Measurements from ENCODE around the gene SLC6A3. TPM values are rescaled to one million over a fixed set of nuclear protein-coding genes. Genes with fewer than 3 reads are reported as not detected.

SLC6A3 gene
- total RNA-seq, 2 experiments from 2014 or later, result not detected

DNA sequence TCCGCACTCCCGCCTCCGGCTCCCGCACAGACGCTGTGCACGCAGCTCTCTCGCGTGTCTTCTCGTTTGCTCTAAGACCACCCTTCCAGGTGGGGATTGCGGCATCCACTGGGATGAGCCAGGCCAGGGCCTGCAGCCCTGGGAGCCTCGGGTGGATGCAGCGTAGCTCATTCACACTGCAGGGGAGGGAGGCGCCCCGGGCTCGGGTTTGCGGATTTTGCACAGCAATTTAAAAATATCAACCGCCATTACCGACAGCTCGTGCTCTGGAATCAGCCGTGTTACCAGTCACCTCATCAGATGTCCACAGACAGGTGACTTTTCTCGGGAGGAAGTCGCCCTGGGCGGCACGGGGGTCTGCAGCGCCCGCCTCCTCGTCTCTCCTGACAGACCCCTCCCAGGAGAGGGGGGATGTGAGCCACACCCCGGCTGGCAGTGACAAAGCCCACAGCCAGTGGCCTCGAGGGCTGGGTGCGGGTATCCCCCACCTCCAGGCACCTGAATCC, 20.8 kb upstream of the SLC6A3 start:
- CTCF ChIA-PET (ENCODE audit: unreplicated experiment), result no interaction called here
- POLR2A ChIA-PET, result no interaction called here

DNA sequence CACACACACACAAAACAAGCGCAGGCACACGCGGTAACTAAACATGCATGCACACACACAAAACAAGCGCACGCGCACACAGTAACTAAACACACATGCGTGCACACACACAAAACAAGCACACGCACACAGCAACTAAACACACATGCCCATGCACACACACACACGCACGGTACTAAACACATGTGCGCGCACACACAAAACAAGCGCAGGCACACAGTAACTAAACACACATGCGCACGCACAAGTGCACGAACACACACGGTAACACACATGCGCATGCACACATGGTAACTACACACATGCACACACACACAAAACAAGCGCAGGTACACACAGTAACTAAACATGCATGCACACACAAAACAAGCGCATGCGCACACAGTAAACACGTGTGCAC, 19.9 kb upstream of the SLC6A3 start:
- H3K36me3 ChIP-seq (ENCODE audit: insufficient read depth, low read length), result peaks cover 99% of the 10 kb centered on the region
- ChIA-PET CTCF (ENCODE audit: unreplicated experiment) (no interaction called here), POLR2A (no interaction called here)
- no peak overlapping the region for H3K27ac ChIP-seq (ENCODE audit: low read depth, low read length, poor library complexity, severe bottlenecking)
- H3K4me3 ChIP-seq (ENCODE audit: low read depth, low read length, poor library complexity, severe bottlenecking), result no peak overlapping the region
- H3K4me1 ChIP-seq (ENCODE audit: insufficient read depth, low read length, poor library complexity, severe bottlenecking), result no peaks in the 10 kb centered on the region
- BruUV-seq (replicated peaks), result no TSS peak
- H3K9me3 ChIP-seq (ENCODE audit: low read length), result no peaks in the 10 kb centered on the region
- no peaks in the 10 kb centered on the region for H3K9me2 ChIP-seq (ENCODE audit: insufficient read depth, low read length)
- DNase-seq (ENCODE audit: low spot score), result no peak
- H3K79me2 ChIP-seq (ENCODE audit: insufficient read depth, low read depth, low read length), result no peaks in the 10 kb centered on the region
- H2AFZ ChIP-seq (ENCODE audit: low read length), result no peak overlapping the region
- TF ChIP-seq, protein P1, sequence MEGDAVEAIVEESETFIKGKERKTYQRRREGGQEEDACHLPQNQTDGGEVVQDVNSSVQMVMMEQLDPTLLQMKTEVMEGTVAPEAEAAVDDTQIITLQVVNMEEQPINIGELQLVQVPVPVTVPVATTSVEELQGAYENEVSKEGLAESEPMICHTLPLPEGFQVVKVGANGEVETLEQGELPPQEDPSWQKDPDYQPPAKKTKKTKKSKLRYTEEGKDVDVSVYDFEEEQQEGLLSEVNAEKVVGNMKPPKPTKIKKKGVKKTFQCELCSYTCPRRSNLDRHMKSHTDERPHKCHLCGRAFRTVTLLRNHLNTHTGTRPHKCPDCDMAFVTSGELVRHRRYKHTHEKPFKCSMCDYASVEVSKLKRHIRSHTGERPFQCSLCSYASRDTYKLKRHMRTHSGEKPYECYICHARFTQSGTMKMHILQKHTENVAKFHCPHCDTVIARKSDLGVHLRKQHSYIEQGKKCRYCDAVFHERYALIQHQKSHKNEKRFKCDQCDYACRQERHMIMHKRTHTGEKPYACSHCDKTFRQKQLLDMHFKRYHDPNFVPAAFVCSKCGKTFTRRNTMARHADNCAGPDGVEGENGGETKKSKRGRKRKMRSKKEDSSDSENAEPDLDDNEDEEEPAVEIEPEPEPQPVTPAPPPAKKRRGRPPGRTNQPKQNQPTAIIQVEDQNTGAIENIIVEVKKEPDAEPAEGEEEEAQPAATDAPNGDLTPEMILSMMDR (conservative IDR thresholded peaks at IDR 0.05; ENCODE audit: low read length), result no peak
- no peak for TF ChIP-seq EZH2phosphoT487 (IDR thresholded peaks at IDR 0.05; ENCODE audit: borderline replicate concordance, low read depth, low read length)
- no peak overlapping the region for H3K4me2 ChIP-seq (ENCODE audit: low read length)
- intact Hi-C loops (cut with micrococcal nuclease; ENCODE audit: unreplicated experiment), result no loop called here
- no peaks in the 10 kb centered on the region for H4K20me1 ChIP-seq (ENCODE audit: insufficient read depth, low read length)

More for the DNA sequence above, 20.8 kb upstream of the SLC6A3 start:
- H4K20me1 ChIP-seq (ENCODE audit: insufficient read depth, low read length), result no peaks in the 10 kb centered on the region
- intact Hi-C loops (cut with micrococcal nuclease; ENCODE audit: unreplicated experiment), result no loop called here
- H3K9me2 ChIP-seq (ENCODE audit: insufficient read depth, low read length), result no peaks in the 10 kb centered on the region
- no peak for DNase-seq (ENCODE audit: low spot score)
- peaks cover 98% of the 10 kb centered on the region for H3K36me3 ChIP-seq (ENCODE audit: insufficient read depth, low read length)
- no peak overlapping the region for H2AFZ ChIP-seq (ENCODE audit: low read length)
- no peak overlapping the region for H3K4me2 ChIP-seq (ENCODE audit: low read length)
- H3K27ac ChIP-seq (ENCODE audit: low read depth, low read length, poor library complexity, severe bottlenecking), result no peak overlapping the region
- no peak overlapping the region for H3K4me3 ChIP-seq (ENCODE audit: low read depth, low read length, poor library complexity, severe bottlenecking)
- no TSS peak for BruUV-seq (replicated peaks)
- no peaks in the 10 kb centered on the region for H3K4me1 ChIP-seq (ENCODE audit: insufficient read depth, low read length, poor library complexity, severe bottlenecking)
- no peaks in the 10 kb centered on the region for H3K79me2 ChIP-seq (ENCODE audit: insufficient read depth, low read depth, low read length)
- H3K9me3 ChIP-seq (ENCODE audit: low read length), result no peaks in the 10 kb centered on the region
- TF ChIP-seq, protein P1 (conservative IDR thresholded peaks at IDR 0.05; ENCODE audit: low read length), result no peak
- no peak for TF ChIP-seq EZH2phosphoT487 (IDR thresholded peaks at IDR 0.05; ENCODE audit: borderline replicate concordance, low read depth, low read length)

DNA sequence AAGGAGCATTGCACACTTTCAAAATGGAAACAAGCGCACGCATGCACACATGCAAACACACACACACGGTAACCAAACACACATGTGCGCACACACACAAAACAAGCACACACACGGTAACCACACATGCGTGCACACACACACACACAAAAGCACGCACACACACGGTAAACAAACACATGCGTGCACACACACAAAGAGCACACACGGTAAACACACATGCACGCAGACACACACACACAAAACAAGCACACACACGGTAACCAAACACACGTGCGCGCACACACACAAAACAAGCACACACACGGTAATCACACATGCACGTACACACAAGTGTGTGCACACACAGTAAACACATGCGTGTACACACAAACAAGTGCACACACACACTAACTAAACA, 19.3 kb upstream of the SLC6A3 start:
- Histone ChIP-seq H3K4me3 (ENCODE audit: low read depth, low read length, poor library complexity, severe bottlenecking) (no peak overlapping the region), H2AFZ (ENCODE audit: low read length) (no peak overlapping the region), H3K36me3 (ENCODE audit: insufficient read depth, low read length) (peaks cover 99% of the 10 kb centered on the region), H3K27ac (ENCODE audit: low read depth, low read length, poor library complexity, severe bottlenecking) (no peak overlapping the region), H3K4me1 (ENCODE audit: insufficient read depth, low read length, poor library complexity, severe bottlenecking) (no peaks in the 10 kb centered on the region), H3K79me2 (ENCODE audit: insufficient read depth, low read depth, low read length) (no peaks in the 10 kb centered on the region), H4K20me1 (ENCODE audit: insufficient read depth, low read length) (no peaks in the 10 kb centered on the region), H3K4me2 (ENCODE audit: low read length) (no peak overlapping the region), H3K9me3 (ENCODE audit: low read length) (no peaks in the 10 kb centered on the region), H3K9me2 (ENCODE audit: insufficient read depth, low read length) (no peaks in the 10 kb centered on the region)
- POLR2A ChIA-PET, result no interaction called here
- BruUV-seq (replicated peaks), result no TSS peak
- CTCF ChIA-PET (ENCODE audit: unreplicated experiment), result no interaction called here
- TF ChIP-seq, protein P1 (conservative IDR thresholded peaks at IDR 0.05; ENCODE audit: low read length), result no peak
- no peak for TF ChIP-seq EZH2phosphoT487 (IDR thresholded peaks at IDR 0.05; ENCODE audit: borderline replicate concordance, low read depth, low read length)
- intact Hi-C loops (cut with micrococcal nuclease; ENCODE audit: unreplicated experiment), result no loop called here
- no peak for DNase-seq (ENCODE audit: low spot score)

Data from OCI-LY7 (cell line).